Neural cell (in vitro differentiated cells): Measurements from ENCODE around the gene CEACAM6. TPM values are rescaled to one million over a fixed set of nuclear protein-coding genes. Genes with fewer than 3 reads are reported as not detected.

Experiments
- H2AFZ ChIP-seq: fragments of 200-600, 300-800 bp; sonication (generic), shearing (Covaris generic); 2 replicates; pipeline ENCODE4 v1.6.0; 2014; ENCODE audit warnings: low read depth, mild to moderate bottlenecking, antibody characterized with exemption, low read length, moderate library complexity
- H3F3A ChIP-seq: fragments of 200-600 bp; shearing (Covaris generic); 2 replicates; pipeline ENCODE4 v1.6.1; 2016; ENCODE audit warnings: mild to moderate bottlenecking, moderate library complexity, mixed read lengths, antibody characterized with exemption, low read length; ENCODE audit not compliant: insufficient read depth, poor library complexity, severe bottlenecking
- H3K27ac ChIP-seq: fragments of 200-600, 300-800 bp; sonication (generic), shearing (Covaris generic); 2 replicates; pipeline ENCODE4 v1.5.1; 2014; ENCODE audit warnings: mild to moderate bottlenecking, low read length, moderate library complexity
- H3K27me3 ChIP-seq: fragments of 300-800, 200-600 bp; sonication (generic), shearing (Covaris generic); 2 replicates; pipeline ENCODE4 v1.6.0; 2014; ENCODE audit warnings: mild to moderate bottlenecking, low read depth, low read length, moderate library complexity; ENCODE audit not compliant: insufficient read depth
- H3K36me3 ChIP-seq: fragments of 300-800, 200-600 bp; sonication (generic), shearing (Covaris generic); 2 replicates; pipeline ENCODE4 v1.5.1; 2014; ENCODE audit warnings: mild to moderate bottlenecking, antibody characterized with exemption, low read length, moderate library complexity; ENCODE audit not compliant: insufficient read depth
- H3K4me2 ChIP-seq: fragments of 300-800, 200-600 bp; sonication (generic), shearing (Covaris generic); 2 replicates; pipeline ENCODE4 v1.6.0; 2014; ENCODE audit warnings: mild to moderate bottlenecking, low read length
- H3K4me3 ChIP-seq: fragments of 300-800, 200-600 bp; sonication (generic), shearing (Covaris generic); 2 replicates; pipeline ENCODE4 v1.5.1; 2014; ENCODE audit warnings: mild to moderate bottlenecking, low read length, moderate library complexity
- H3K79me2 ChIP-seq: fragments of 200-600 bp; shearing (Covaris generic); replicated peaks from 2 replicates; pipeline ENCODE4 v1.6.0; 2014; ENCODE audit warnings: mild to moderate bottlenecking, low read length, moderate library complexity; ENCODE audit not compliant: insufficient read depth
- H3K9ac ChIP-seq: fragments of 300-800, 200-600 bp; sonication (generic), shearing (Covaris generic); 2 replicates; pipeline ENCODE4 v1.6.1; 2016; ENCODE audit warnings: mild to moderate bottlenecking, low read length, mixed read lengths
- H3K9me2 ChIP-seq: fragments of 200-600 bp; shearing (Covaris generic); 2 replicates; pipeline ENCODE4 v1.6.1; 2016; ENCODE audit warnings: mild to moderate bottlenecking, low read length, mixed read lengths; ENCODE audit not compliant: insufficient read depth
- H3K9me3 ChIP-seq: fragments of 200-600, 300-800 bp; sonication (generic), shearing (Covaris generic); 2 replicates; pipeline ENCODE4 v1.6.1; 2016; ENCODE audit warnings: mild to moderate bottlenecking, mixed run types, low read length, moderate library complexity, mixed read lengths
- H4K20me1 ChIP-seq: fragments of 200-600 bp; shearing (Covaris generic); 2 replicates; pipeline ENCODE4 v1.6.1; 2016; ENCODE audit warnings: mild to moderate bottlenecking, mixed run types; ENCODE audit not compliant: insufficient read depth
- EP300 ChIP-seq: fragments of 450-650 bp; conservative IDR thresholded peaks from 2 replicates; pipeline ENCODE4 v1.6.1; 2014; ENCODE audit warnings: antibody characterized with exemption, mild to moderate bottlenecking, moderate library complexity; ENCODE audit not compliant: poor library complexity, severe bottlenecking
- EZH2 ChIP-seq: fragments of 200-600, 300-800 bp; shearing (Covaris generic), sonication (generic); IDR thresholded peaks from 2 replicates; pipeline ENCODE4 v1.6.1; 2014; ENCODE audit warnings: antibody characterized with exemption, low read length, borderline replicate concordance, mild to moderate bottlenecking; ENCODE audit not compliant: insufficient read depth, poor library complexity, severe bottlenecking
- MXI1 ChIP-seq: fragments of 450-650 bp; conservative IDR thresholded peaks from 2 replicates; pipeline ENCODE4 v1.6.1; 2014; ENCODE audit warnings: antibody characterized with exemption, mild to moderate bottlenecking; ENCODE audit not compliant: poor library complexity, severe bottlenecking
- POLR2AphosphoS5 ChIP-seq: IDR thresholded peaks from 2 replicates; pipeline ENCODE4 v1.6.1; 2012
- RAD21 ChIP-seq: fragments of 450-650 bp; conservative IDR thresholded peaks from 2 replicates; pipeline ENCODE4 v1.6.1; 2014; ENCODE audit warnings: antibody characterized with exemption, mild to moderate bottlenecking, moderate library complexity
- SMC3 ChIP-seq: fragments of 450-650 bp; conservative IDR thresholded peaks from 2 replicates; pipeline ENCODE4 v1.6.1; 2014; ENCODE audit warnings: antibody characterized with exemption, mild to moderate bottlenecking, moderate library complexity; ENCODE audit not compliant: poor library complexity
- TAF1 ChIP-seq: IDR thresholded peaks from 2 replicates; pipeline ENCODE4 v1.6.1; 2012; ENCODE audit warnings: low read depth
- polyA plus RNA-seq: library from polyadenylated mRNA; depleted of rRNA; stranded (reverse); fragments of >200 nt; gene quantifications from 2 replicates; pipeline ENCODE4 v1.2.3, GENCODE V29; 2014
- TF ChIP-seq, protein P1 (sequence below): fragments of 450-650 bp; IDR thresholded peaks from 2 replicates; pipeline ENCODE4 v1.5.1; 2014; ENCODE audit warnings: antibody characterized with exemption, mild to moderate bottlenecking, moderate library complexity; ENCODE audit not compliant: poor library complexity, severe bottlenecking
- TF ChIP-seq, protein P2 (sequence below): IDR thresholded peaks from 2 replicates; pipeline ENCODE4 v1.6.1; 2012; ENCODE audit warnings: borderline replicate concordance

The CEACAM6 gene
- polyA plus RNA-seq, 1 donor from 2014 or later: not detected

DNA sequence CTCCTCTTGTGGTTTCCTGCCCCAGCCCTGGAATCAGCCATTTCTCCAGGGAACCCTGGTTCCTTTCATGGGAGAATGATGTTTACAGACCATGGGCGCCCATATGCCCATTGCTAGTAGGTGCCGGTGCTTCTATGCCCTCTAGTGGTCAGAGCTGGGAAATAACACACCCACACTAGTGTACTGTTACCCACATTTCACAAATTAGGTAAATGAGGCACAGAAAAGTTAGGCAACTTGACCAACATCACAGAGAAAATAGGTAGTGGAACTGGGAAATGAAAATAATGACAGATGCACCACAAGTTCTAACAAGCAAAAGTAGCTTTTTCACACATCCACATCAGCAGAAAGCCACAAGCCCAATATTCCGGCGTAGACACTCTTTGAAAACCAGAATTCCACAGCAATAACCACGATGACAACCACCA lies 39.7 kb downstream of the CEACAM6 start:
- Histone ChIP-seq H3K9me2 (no peaks in the 10 kb centered on the region), H3K4me3 (no peak overlapping the region), H3K79me2 (no peaks in the 10 kb centered on the region), H2AFZ (no peak overlapping the region), H3K9me3 (no peaks in the 10 kb centered on the region), H3K36me3 (no peaks in the 10 kb centered on the region), H4K20me1 (no peaks in the 10 kb centered on the region), H3K4me2 (no peak overlapping the region), H3K27ac (no peak overlapping the region), H3F3A (no peaks in the 10 kb centered on the region), H3K9ac (no peak overlapping the region), H3K27me3 (no peaks in the 10 kb centered on the region)
- no peak for TF ChIP-seq EZH2
- TF ChIP-seq, protein P1, sequence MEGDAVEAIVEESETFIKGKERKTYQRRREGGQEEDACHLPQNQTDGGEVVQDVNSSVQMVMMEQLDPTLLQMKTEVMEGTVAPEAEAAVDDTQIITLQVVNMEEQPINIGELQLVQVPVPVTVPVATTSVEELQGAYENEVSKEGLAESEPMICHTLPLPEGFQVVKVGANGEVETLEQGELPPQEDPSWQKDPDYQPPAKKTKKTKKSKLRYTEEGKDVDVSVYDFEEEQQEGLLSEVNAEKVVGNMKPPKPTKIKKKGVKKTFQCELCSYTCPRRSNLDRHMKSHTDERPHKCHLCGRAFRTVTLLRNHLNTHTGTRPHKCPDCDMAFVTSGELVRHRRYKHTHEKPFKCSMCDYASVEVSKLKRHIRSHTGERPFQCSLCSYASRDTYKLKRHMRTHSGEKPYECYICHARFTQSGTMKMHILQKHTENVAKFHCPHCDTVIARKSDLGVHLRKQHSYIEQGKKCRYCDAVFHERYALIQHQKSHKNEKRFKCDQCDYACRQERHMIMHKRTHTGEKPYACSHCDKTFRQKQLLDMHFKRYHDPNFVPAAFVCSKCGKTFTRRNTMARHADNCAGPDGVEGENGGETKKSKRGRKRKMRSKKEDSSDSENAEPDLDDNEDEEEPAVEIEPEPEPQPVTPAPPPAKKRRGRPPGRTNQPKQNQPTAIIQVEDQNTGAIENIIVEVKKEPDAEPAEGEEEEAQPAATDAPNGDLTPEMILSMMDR: peak; percentile 67

DNA sequence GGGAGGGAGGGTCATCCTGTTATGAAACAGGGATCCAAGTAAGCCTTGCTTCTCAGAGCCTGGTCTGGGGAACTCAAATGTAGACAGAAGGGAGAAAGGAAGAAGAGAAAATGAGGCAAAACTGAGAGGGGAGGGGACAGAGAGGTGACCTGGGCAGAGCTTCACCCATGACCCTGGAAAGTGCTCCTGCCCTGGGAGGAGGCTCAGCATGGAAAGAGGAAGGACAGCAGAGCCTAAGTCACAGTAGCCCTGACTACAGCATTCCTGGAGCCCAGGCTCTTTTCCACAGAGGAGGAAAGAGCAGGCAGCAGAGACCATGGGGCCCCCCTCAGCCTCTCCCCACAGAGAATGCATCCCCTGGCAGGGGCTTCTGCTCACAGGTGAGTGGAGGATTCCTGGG lies 41.0 kb downstream of the CEACAM6 start, which contains the start of gene CEACAM3:
Gene CEACAM3, plus strand, starts transcription at position 226 of the 400 bp plus-strand sequence. Its CDS starts 91 bp downstream, at position 317.
- Histone ChIP-seq H3F3A (no peaks in the 10 kb centered on the region), H4K20me1 (no peaks in the 10 kb centered on the region), H3K9me2 (no peaks in the 10 kb centered on the region), H3K27me3 (no peaks in the 10 kb centered on the region), H3K27ac (no peak within 1 kb of the TSS), H3K36me3 (no peaks in the 10 kb centered on the region), H3K79me2 (no peaks in the 10 kb centered on the region), H3K4me2 (no peak within 1 kb of the TSS), H3K9ac (no peak within 1 kb of the TSS), H2AFZ (no peak within 1 kb of the TSS), H3K9me3 (no peaks in the 10 kb centered on the region), H3K4me3 (no peak within 1 kb of the TSS)
- TF ChIP-seq, protein P1: no peak
- TF ChIP-seq, protein P2, sequence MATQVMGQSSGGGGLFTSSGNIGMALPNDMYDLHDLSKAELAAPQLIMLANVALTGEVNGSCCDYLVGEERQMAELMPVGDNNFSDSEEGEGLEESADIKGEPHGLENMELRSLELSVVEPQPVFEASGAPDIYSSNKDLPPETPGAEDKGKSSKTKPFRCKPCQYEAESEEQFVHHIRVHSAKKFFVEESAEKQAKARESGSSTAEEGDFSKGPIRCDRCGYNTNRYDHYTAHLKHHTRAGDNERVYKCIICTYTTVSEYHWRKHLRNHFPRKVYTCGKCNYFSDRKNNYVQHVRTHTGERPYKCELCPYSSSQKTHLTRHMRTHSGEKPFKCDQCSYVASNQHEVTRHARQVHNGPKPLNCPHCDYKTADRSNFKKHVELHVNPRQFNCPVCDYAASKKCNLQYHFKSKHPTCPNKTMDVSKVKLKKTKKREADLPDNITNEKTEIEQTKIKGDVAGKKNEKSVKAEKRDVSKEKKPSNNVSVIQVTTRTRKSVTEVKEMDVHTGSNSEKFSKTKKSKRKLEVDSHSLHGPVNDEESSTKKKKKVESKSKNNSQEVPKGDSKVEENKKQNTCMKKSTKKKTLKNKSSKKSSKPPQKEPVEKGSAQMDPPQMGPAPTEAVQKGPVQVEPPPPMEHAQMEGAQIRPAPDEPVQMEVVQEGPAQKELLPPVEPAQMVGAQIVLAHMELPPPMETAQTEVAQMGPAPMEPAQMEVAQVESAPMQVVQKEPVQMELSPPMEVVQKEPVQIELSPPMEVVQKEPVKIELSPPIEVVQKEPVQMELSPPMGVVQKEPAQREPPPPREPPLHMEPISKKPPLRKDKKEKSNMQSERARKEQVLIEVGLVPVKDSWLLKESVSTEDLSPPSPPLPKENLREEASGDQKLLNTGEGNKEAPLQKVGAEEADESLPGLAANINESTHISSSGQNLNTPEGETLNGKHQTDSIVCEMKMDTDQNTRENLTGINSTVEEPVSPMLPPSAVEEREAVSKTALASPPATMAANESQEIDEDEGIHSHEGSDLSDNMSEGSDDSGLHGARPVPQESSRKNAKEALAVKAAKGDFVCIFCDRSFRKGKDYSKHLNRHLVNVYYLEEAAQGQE: no peak
- TF ChIP-seq TAF1 (no peak), MXI1 (no peak), SMC3 (no peak), EP300 (no peak), RAD21 (no peak), POLR2AphosphoS5 (no peak), EZH2 (no peak)
